Colonic mucosa (tissue), 4 donors: ENCODE measurements around the gene MYO9A. TPM values are rescaled to one million over a fixed set of nuclear protein-coding genes. Genes with fewer than 3 reads are reported as not detected.

Source experiments
- DNase-seq: peaks from one replicate; pipeline ENCODE4 v3.0.0-alpha.2; 2020
- H3K27ac ChIP-seq: fragments of 200-600 bp; one replicate; pipeline ENCODE4 v1.8.0; 2021
- H3K27me3 ChIP-seq: fragments of 200-600 bp; one replicate; pipeline ENCODE4 v1.8.0; 2021
- H3K36me3 ChIP-seq: fragments of 200-600 bp; one replicate; pipeline ENCODE4 v1.8.0; 2021
- H3K4me1 ChIP-seq: fragments of 200-600 bp; one replicate; pipeline ENCODE4 v1.8.0; 2021; ENCODE audit warnings: mild to moderate bottlenecking
- H3K4me3 ChIP-seq: fragments of 200-600 bp; one replicate; pipeline ENCODE4 v1.8.0; 2021
- H3K9ac ChIP-seq, 2 donors: one replicate each; pipeline ENCODE4 v1.7.0; 2013; ENCODE audit warnings: control low read depth in 2 of 2, low read depth in 2 of 2, low read length in 2 of 2
- H3K9me3 ChIP-seq: fragments of 200-600 bp; one replicate; pipeline ENCODE4 v1.8.0; 2021
- CTCF ChIP-seq: fragments of 200-600 bp; IDR thresholded peaks from one replicate; pipeline ENCODE4 v1.8.0; 2022; ENCODE audit warnings: antibody characterized with exemption, mild to moderate bottlenecking
- intact Hi-C: fragments of 100-400 bp; cut with DNase I; formaldehyde crosslinking; loops from one replicate; pipeline ENCODE4 v1.14.1; 2022
- total RNA-seq, 2 donors: library from RNA; stranded (reverse); fragmentation: NEBNext Ultra II Directional in 1 of 2; extraction: Animal tissue kit (Norgen Biotek cat#: 25700) in 1 of 2; gene quantifications; one replicate each; pipeline ENCODE4 v1.2.1, GENCODE V29; 2021
- donor health status: healthy.
- donor health status: DM: no; HTN: no; CAD: no.
- donor health status: DM: no; HTN: no; CAD: no.

Gene MYO9A
- total RNA-seq, 2 donors from 2014 or later: 27.5 to 34.3 TPM

- H3K36me3 ChIP-seq: no peaks in the 10 kb centered on the region
- H3K4me1 ChIP-seq: no peaks in the 10 kb centered on the region
- no peak overlapping the region for H3K27ac ChIP-seq
- H3K9me3 ChIP-seq: no peaks in the 10 kb centered on the region
- no peaks in the 10 kb centered on the region for H3K27me3 ChIP-seq
- no peak overlapping the region for H3K9ac ChIP-seq
- no peak for TF ChIP-seq CTCF
- intact Hi-C loops: no loop called here
- no peak overlapping the region for H3K4me3 ChIP-seq
- no peak for DNase-seq
Measured at GRCh38 chr15:72161361-72162132, 43.6 kb upstream of the MYO9A start.

GRCh38 chr15:72160696-72161245, 42.8 kb upstream of the MYO9A start:
- Histone ChIP-seq H3K36me3 (no peaks in the 10 kb centered on the region), H3K9me3 (no peaks in the 10 kb centered on the region), H3K27me3 (no peaks in the 10 kb centered on the region), H3K4me1 (no peaks in the 10 kb centered on the region), H3K9ac (no peak overlapping the region), H3K4me3 (no peak overlapping the region), H3K27ac (no peak overlapping the region)
- no peak for TF ChIP-seq CTCF
- intact Hi-C loops: no loop called here
- no peak for DNase-seq

GRCh38 chr15:72156928-72157327, 39.0 kb upstream of the MYO9A start:
- Histone ChIP-seq H3K9ac (no peak overlapping the region), H3K36me3 (no peaks in the 10 kb centered on the region), H3K27me3 (no peaks in the 10 kb centered on the region), H3K27ac (no peak overlapping the region), H3K4me1 (no peaks in the 10 kb centered on the region), H3K9me3 (no peaks in the 10 kb centered on the region), H3K4me3 (no peak overlapping the region)
- no peak for TF ChIP-seq CTCF
- DNase-seq: no peak
- intact Hi-C loops: loop anchor here (5.0 kb wide), 1 partner anchor 405 kb away; no protein-coding TSS in a partner anchor

- H3K9ac ChIP-seq: peak overlapping the region; percentile 64 to 93
- H3K4me1 ChIP-seq: no peaks in the 10 kb centered on the region
- intact Hi-C loops: loop anchor here (5.0 kb wide), 1 partner anchor 404 kb away; no protein-coding TSS in a partner anchor
- peak; percentile 95 for DNase-seq
- no peaks in the 10 kb centered on the region for H3K36me3 ChIP-seq
- H3K27ac ChIP-seq: peak overlapping the region; percentile 69
- H3K27me3 ChIP-seq: no peaks in the 10 kb centered on the region
- peak; percentile 74 for TF ChIP-seq CTCF
- H3K9me3 ChIP-seq: no peaks in the 10 kb centered on the region
- H3K4me3 ChIP-seq: peak overlapping the region; percentile 42
Measured at GRCh38 chr15:72155635-72156616, 38.0 kb upstream of the MYO9A start.

GRCh38 chr15:72155003-72155621, 37.2 kb upstream of the MYO9A start:
- Histone ChIP-seq H3K4me3 (peak overlapping the region; percentile 42), H3K36me3 (no peaks in the 10 kb centered on the region), H3K4me1 (no peaks in the 10 kb centered on the region), H3K27ac (peak overlapping the region; percentile 69), H3K27me3 (no peaks in the 10 kb centered on the region), H3K9me3 (no peaks in the 10 kb centered on the region), H3K9ac (peak overlapping the region; percentile 64 to 93)
- intact Hi-C loops: loop anchor here (5.0 kb wide), 1 partner anchor 403 kb away; no protein-coding TSS in a partner anchor
- peak; percentile 86 for DNase-seq
- TF ChIP-seq CTCF: no peak
